Ishikawa (cell line): Measurements from ENCODE around the gene MAPK11.

Source experiments
- TCF12 ChIP-seq: IDR thresholded peaks from 2 replicates; pipeline ENCODE4 v1.6.1; 2012; ENCODE audit warnings: low read depth
- ZBTB7A ChIP-seq: IDR thresholded peaks from 2 replicates; pipeline ENCODE4 v1.6.1; 2012; ENCODE audit warnings: low read depth
- TF ChIP-seq, protein P1 (sequence below): IDR thresholded peaks from 2 replicates; pipeline ENCODE4 v1.6.1; 2012; ENCODE audit warnings: low read depth, mild to moderate bottlenecking

DNA sequence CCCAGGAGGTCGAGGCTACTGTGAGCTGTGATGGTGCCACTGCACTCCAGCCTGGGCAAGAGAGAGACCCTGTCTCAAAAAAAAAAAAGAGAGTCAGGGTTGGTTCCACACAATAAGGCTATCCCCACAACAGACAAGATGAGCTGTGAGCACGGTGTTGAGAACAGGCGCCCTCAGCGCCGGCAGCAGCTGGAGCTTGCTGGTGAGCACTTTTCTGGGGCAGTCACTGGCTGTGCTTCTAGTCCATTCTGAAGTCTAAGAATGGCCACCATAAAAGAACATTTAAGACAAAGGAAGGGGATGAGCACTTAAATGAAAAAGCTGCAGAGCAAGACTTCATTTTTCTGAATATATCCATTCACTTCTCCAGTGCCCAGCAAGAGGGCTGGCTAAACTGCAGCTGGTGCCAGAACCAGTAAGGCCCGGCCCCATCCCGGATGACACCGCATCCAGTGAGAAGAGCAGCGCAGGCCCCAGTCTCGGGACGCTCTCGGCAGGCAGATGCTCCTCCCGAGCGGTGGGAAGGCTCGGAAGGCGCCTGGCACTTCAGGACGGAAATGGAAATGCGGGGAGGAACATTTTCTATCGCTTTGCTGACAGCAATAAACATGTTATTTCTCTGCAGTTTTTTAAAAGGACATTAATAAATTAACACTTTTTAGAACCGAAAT is 37.6 kb downstream of the MAPK11 start:
- TF ChIP-seq, protein P1, sequence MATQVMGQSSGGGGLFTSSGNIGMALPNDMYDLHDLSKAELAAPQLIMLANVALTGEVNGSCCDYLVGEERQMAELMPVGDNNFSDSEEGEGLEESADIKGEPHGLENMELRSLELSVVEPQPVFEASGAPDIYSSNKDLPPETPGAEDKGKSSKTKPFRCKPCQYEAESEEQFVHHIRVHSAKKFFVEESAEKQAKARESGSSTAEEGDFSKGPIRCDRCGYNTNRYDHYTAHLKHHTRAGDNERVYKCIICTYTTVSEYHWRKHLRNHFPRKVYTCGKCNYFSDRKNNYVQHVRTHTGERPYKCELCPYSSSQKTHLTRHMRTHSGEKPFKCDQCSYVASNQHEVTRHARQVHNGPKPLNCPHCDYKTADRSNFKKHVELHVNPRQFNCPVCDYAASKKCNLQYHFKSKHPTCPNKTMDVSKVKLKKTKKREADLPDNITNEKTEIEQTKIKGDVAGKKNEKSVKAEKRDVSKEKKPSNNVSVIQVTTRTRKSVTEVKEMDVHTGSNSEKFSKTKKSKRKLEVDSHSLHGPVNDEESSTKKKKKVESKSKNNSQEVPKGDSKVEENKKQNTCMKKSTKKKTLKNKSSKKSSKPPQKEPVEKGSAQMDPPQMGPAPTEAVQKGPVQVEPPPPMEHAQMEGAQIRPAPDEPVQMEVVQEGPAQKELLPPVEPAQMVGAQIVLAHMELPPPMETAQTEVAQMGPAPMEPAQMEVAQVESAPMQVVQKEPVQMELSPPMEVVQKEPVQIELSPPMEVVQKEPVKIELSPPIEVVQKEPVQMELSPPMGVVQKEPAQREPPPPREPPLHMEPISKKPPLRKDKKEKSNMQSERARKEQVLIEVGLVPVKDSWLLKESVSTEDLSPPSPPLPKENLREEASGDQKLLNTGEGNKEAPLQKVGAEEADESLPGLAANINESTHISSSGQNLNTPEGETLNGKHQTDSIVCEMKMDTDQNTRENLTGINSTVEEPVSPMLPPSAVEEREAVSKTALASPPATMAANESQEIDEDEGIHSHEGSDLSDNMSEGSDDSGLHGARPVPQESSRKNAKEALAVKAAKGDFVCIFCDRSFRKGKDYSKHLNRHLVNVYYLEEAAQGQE: no peak
- no peak for TF ChIP-seq TCF12
- no peak for TF ChIP-seq ZBTB7A
